HEK293 (cell line): ENCODE results near the gene IL23A.
A peak's percentile ranks its signal among the peaks of the same experiment; 100 is the strongest.

ENCODE experiments used
- BCL11A ChIP-seq: fragments of 450-650 bp; formaldehyde crosslinking; IDR thresholded peaks from 2 replicates; pipeline ENCODE4 v1.5.1; 2016; ENCODE audit warnings: low read depth, missing biosample characterization, missing genetic modification characterization
- HOXD13 ChIP-seq: sonication (generic); formaldehyde crosslinking; IDR thresholded peaks from 2 replicates; pipeline ENCODE4 v1.8.0; 2022; ENCODE audit warnings: missing genetic modification reagents, borderline replicate concordance
- IKZF3 ChIP-seq: fragments of 450-650 bp; IDR thresholded peaks from 2 replicates; pipeline ENCODE4 v1.5.0; 2018; ENCODE audit warnings: missing biosample characterization, mild to moderate bottlenecking, missing genetic modification characterization, moderate library complexity
- MYNN ChIP-seq: fragments of 450-650 bp; formaldehyde crosslinking; IDR thresholded peaks from 2 replicates; pipeline ENCODE4 v1.5.1; 2016; ENCODE audit warnings: missing biosample characterization, missing genetic modification characterization, borderline replicate concordance
- SCRT1 ChIP-seq: fragments of 450-650 bp; formaldehyde crosslinking; IDR thresholded peaks from 2 replicates; pipeline ENCODE4 v1.5.1; 2016; ENCODE audit warnings: missing biosample characterization, missing genetic modification characterization, borderline replicate concordance
- SP3 ChIP-seq: fragments of 450-650 bp; formaldehyde crosslinking; IDR thresholded peaks from 2 replicates; pipeline ENCODE4 v1.5.1; 2016; ENCODE audit warnings: missing biosample characterization, missing genetic modification characterization
- SP7 ChIP-seq: fragments of 450-650 bp; formaldehyde crosslinking; IDR thresholded peaks from 2 replicates; pipeline ENCODE4 v1.5.1; 2016; ENCODE audit warnings: missing biosample characterization, missing genetic modification characterization
- TRIM28 ChIP-seq: IDR thresholded peaks from 2 replicates; pipeline ENCODE4 v1.6.1; 2011; ENCODE audit warnings: low read length, control low read depth, borderline replicate concordance
- YY1 ChIP-seq: fragments of 450-650 bp; formaldehyde crosslinking; IDR thresholded peaks from 2 replicates; pipeline ENCODE4 v1.5.1; 2018; ENCODE audit warnings: missing biosample characterization, missing genetic modification characterization
- ZBTB48 ChIP-seq: fragments of 450-650 bp; formaldehyde crosslinking; IDR thresholded peaks from 2 replicates; pipeline ENCODE4 v1.5.1; 2016; ENCODE audit warnings: missing biosample characterization, missing genetic modification characterization
- ZBTB49 ChIP-seq: fragments of 450-650 bp; formaldehyde crosslinking; IDR thresholded peaks from 2 replicates; pipeline ENCODE4 v1.5.1; 2016; ENCODE audit warnings: missing biosample characterization, missing genetic modification characterization, low read depth
- ZNF202 ChIP-seq: fragments of 450-650 bp; formaldehyde crosslinking; IDR thresholded peaks from 2 replicates; pipeline ENCODE4 v1.5.1; 2016; ENCODE audit warnings: missing biosample characterization, missing genetic modification characterization, borderline replicate concordance
- ZNF24 ChIP-seq: fragments of 450-650 bp; formaldehyde crosslinking; IDR thresholded peaks from 2 replicates; pipeline ENCODE4 v1.5.1; 2016; ENCODE audit warnings: missing biosample characterization, missing genetic modification characterization
- ZNF248 ChIP-seq: fragments of 450-650 bp; formaldehyde crosslinking; IDR thresholded peaks from 2 replicates; pipeline ENCODE4 v1.5.1; 2017; ENCODE audit warnings: missing biosample characterization, missing genetic modification characterization
- ZNF302 ChIP-seq: fragments of 450-650 bp; formaldehyde crosslinking; IDR thresholded peaks from 2 replicates; pipeline ENCODE4 v1.5.1; 2016; ENCODE audit warnings: missing biosample characterization, missing genetic modification characterization, low read depth
- ZNF394 ChIP-seq: fragments of 450-650 bp; formaldehyde crosslinking; IDR thresholded peaks from 2 replicates; pipeline ENCODE4 v1.5.1; 2016; ENCODE audit warnings: missing biosample characterization, missing genetic modification characterization, mild to moderate bottlenecking, moderate library complexity, borderline replicate concordance
- ZNF544 ChIP-seq: fragments of 450-650 bp; formaldehyde crosslinking; IDR thresholded peaks from 2 replicates; pipeline ENCODE4 v1.5.0; 2017; ENCODE audit warnings: missing biosample characterization, missing genetic modification characterization
- ZNF571 ChIP-seq: fragments of 450-650 bp; formaldehyde crosslinking; IDR thresholded peaks from 2 replicates; pipeline ENCODE4 v1.5.0; 2017; ENCODE audit warnings: missing biosample characterization, missing genetic modification characterization
- ZNF600 ChIP-seq: fragments of 450-650 bp; formaldehyde crosslinking; IDR thresholded peaks from 2 replicates; pipeline ENCODE4 v1.5.1; 2016; ENCODE audit warnings: missing biosample characterization, missing genetic modification characterization
- ZNF645 ChIP-seq: fragments of 450-650 bp; formaldehyde crosslinking; IDR thresholded peaks from 2 replicates; pipeline ENCODE4; 2016; ENCODE audit warnings: missing biosample characterization, missing genetic modification characterization
- ZSCAN30 ChIP-seq: fragments of 450-650 bp; IDR thresholded peaks from 2 replicates; pipeline ENCODE4 v1.5.1; 2018; ENCODE audit warnings: missing biosample characterization, mild to moderate bottlenecking, missing genetic modification characterization, moderate library complexity
- ZXDB ChIP-seq: fragments of 450-650 bp; formaldehyde crosslinking; IDR thresholded peaks from 2 replicates; pipeline ENCODE4 v1.5.1; 2016; ENCODE audit warnings: missing biosample characterization, missing genetic modification characterization
- TF ChIP-seq, protein P1 (sequence below): fragments of 450-650 bp; formaldehyde crosslinking; IDR thresholded peaks from 2 replicates; pipeline ENCODE4 v1.5.1; 2016; ENCODE audit warnings: missing biosample characterization, missing genetic modification characterization
- TF ChIP-seq, protein P2 (sequence below): fragments of 450-650 bp; formaldehyde crosslinking; IDR thresholded peaks from 2 replicates; pipeline ENCODE4 v1.5.1; 2016; ENCODE audit warnings: missing biosample characterization, missing genetic modification characterization, borderline replicate concordance
- TF ChIP-seq, protein P3 (sequence below): fragments of 450-650 bp; formaldehyde crosslinking; IDR thresholded peaks from 2 replicates; pipeline ENCODE4 v1.5.1; 2017; ENCODE audit warnings: missing biosample characterization, missing genetic modification characterization

Gene IL23A

GRCh38 chr12:56299853-56300643 is 38.6 kb upstream of the IL23A start, which contains the start of gene CS (continued):
- TF ChIP-seq ZNF24 (tag by site-specific recombination) = 0 out of 2 replicates have a peak, but pooled peaks have one; percentile 34
- peak; percentile 31; the same call in 1 of the 2 replicates for TF ChIP-seq MYNN (tag by site-specific recombination)
- TF ChIP-seq SP3 (tag by site-specific recombination) = peak; percentile 94
- TF ChIP-seq ZNF248 (tag by site-specific recombination) = no peak
- no peak for TF ChIP-seq BCL11A (tag by site-specific recombination)
- TF ChIP-seq ZNF394 (tag by site-specific recombination) = peak; percentile 59
- peak; percentile 93 for TF ChIP-seq ZSCAN30 (tag by site-specific recombination)
- no peak for TF ChIP-seq SCRT1 (tag by site-specific recombination)
- TF ChIP-seq, protein P1, sequence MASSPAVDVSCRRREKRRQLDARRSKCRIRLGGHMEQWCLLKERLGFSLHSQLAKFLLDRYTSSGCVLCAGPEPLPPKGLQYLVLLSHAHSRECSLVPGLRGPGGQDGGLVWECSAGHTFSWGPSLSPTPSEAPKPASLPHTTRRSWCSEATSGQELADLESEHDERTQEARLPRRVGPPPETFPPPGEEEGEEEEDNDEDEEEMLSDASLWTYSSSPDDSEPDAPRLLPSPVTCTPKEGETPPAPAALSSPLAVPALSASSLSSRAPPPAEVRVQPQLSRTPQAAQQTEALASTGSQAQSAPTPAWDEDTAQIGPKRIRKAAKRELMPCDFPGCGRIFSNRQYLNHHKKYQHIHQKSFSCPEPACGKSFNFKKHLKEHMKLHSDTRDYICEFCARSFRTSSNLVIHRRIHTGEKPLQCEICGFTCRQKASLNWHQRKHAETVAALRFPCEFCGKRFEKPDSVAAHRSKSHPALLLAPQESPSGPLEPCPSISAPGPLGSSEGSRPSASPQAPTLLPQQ (tag by site-specific recombination) = peak; percentile 95
- TF ChIP-seq, protein P2, sequence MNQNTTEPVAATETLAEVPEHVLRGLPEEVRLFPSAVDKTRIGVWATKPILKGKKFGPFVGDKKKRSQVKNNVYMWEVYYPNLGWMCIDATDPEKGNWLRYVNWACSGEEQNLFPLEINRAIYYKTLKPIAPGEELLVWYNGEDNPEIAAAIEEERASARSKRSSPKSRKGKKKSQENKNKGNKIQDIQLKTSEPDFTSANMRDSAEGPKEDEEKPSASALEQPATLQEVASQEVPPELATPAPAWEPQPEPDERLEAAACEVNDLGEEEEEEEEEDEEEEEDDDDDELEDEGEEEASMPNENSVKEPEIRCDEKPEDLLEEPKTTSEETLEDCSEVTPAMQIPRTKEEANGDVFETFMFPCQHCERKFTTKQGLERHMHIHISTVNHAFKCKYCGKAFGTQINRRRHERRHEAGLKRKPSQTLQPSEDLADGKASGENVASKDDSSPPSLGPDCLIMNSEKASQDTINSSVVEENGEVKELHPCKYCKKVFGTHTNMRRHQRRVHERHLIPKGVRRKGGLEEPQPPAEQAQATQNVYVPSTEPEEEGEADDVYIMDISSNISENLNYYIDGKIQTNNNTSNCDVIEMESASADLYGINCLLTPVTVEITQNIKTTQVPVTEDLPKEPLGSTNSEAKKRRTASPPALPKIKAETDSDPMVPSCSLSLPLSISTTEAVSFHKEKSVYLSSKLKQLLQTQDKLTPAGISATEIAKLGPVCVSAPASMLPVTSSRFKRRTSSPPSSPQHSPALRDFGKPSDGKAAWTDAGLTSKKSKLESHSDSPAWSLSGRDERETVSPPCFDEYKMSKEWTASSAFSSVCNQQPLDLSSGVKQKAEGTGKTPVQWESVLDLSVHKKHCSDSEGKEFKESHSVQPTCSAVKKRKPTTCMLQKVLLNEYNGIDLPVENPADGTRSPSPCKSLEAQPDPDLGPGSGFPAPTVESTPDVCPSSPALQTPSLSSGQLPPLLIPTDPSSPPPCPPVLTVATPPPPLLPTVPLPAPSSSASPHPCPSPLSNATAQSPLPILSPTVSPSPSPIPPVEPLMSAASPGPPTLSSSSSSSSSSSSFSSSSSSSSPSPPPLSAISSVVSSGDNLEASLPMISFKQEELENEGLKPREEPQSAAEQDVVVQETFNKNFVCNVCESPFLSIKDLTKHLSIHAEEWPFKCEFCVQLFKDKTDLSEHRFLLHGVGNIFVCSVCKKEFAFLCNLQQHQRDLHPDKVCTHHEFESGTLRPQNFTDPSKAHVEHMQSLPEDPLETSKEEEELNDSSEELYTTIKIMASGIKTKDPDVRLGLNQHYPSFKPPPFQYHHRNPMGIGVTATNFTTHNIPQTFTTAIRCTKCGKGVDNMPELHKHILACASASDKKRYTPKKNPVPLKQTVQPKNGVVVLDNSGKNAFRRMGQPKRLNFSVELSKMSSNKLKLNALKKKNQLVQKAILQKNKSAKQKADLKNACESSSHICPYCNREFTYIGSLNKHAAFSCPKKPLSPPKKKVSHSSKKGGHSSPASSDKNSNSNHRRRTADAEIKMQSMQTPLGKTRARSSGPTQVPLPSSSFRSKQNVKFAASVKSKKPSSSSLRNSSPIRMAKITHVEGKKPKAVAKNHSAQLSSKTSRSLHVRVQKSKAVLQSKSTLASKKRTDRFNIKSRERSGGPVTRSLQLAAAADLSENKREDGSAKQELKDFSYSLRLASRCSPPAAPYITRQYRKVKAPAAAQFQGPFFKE (tag by site-specific recombination) = no peak
- TF ChIP-seq ZNF645 = no peak
- TF ChIP-seq IKZF3 (tag by site-specific recombination) = 0 out of 2 replicates have a peak, but pooled peaks have one; percentile 15
- no peak for TF ChIP-seq TRIM28
- TF ChIP-seq, protein P3, sequence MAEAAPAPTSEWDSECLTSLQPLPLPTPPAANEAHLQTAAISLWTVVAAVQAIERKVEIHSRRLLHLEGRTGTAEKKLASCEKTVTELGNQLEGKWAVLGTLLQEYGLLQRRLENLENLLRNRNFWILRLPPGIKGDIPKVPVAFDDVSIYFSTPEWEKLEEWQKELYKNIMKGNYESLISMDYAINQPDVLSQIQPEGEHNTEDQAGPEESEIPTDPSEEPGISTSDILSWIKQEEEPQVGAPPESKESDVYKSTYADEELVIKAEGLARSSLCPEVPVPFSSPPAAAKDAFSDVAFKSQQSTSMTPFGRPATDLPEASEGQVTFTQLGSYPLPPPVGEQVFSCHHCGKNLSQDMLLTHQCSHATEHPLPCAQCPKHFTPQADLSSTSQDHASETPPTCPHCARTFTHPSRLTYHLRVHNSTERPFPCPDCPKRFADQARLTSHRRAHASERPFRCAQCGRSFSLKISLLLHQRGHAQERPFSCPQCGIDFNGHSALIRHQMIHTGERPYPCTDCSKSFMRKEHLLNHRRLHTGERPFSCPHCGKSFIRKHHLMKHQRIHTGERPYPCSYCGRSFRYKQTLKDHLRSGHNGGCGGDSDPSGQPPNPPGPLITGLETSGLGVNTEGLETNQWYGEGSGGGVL = peak; percentile 77
- no peak for TF ChIP-seq ZNF302 (tag by site-specific recombination)
- no peak for TF ChIP-seq YY1 (tag by site-specific recombination)
- TF ChIP-seq ZNF544 = no peak
- TF ChIP-seq ZBTB49 (tag by site-specific recombination) = no peak
- TF ChIP-seq ZXDB (tag by site-specific recombination) = peak; percentile 100
- peak; percentile 74 for TF ChIP-seq ZBTB48 (tag by site-specific recombination)
- no peak for TF ChIP-seq ZNF202 (tag by site-specific recombination)
- TF ChIP-seq SP7 (tag by site-specific recombination) = peak; percentile 35; the same call in 1 of the 2 replicates
- no peak for TF ChIP-seq ZNF571 (tag by site-specific recombination)
- peak; percentile 91 for TF ChIP-seq ZNF600 (tag by site-specific recombination)
- no peak for TF ChIP-seq HOXD13 (CRISPR knock-in tag)
